BE2C (cell line): ENCODE results near the gene RCAN1.

Experiments used
- DNase-seq: peaks from one replicate; pipeline ENCODE4 v3.0.0-alpha.2; 2020
- H3K27me3 ChIP-seq: fragments of 250-450 bp; sonication (Bioruptor Pico); 2 replicates; pipeline ENCODE4 v1.5.1; 2020; ENCODE audit warnings: mild to moderate bottlenecking
- H3K36me3 ChIP-seq: fragments of 250-450 bp; sonication (Bioruptor Pico); 2 replicates; pipeline ENCODE4 v1.5.1; 2020; ENCODE audit warnings: mild to moderate bottlenecking
- H3K4me1 ChIP-seq: fragments of 250-450 bp; sonication (Bioruptor Pico); 2 replicates; pipeline ENCODE4 v1.5.1; 2020
- H3K4me3 ChIP-seq: 2 replicates; pipeline ENCODE4 v1.5.1; 2011; ENCODE audit warnings: low read depth, low read length
- H3K9me3 ChIP-seq: fragments of 250-450 bp; sonication (Bioruptor Pico); 2 replicates; pipeline ENCODE4 v1.5.1; 2020
- TF ChIP-seq, protein P1 (sequence below): IDR thresholded peaks from 2 replicates; pipeline ENCODE4 v1.5.1; 2012; ENCODE audit warnings: mild to moderate bottlenecking, low read depth, low read length

RCAN1 gene

DNA sequence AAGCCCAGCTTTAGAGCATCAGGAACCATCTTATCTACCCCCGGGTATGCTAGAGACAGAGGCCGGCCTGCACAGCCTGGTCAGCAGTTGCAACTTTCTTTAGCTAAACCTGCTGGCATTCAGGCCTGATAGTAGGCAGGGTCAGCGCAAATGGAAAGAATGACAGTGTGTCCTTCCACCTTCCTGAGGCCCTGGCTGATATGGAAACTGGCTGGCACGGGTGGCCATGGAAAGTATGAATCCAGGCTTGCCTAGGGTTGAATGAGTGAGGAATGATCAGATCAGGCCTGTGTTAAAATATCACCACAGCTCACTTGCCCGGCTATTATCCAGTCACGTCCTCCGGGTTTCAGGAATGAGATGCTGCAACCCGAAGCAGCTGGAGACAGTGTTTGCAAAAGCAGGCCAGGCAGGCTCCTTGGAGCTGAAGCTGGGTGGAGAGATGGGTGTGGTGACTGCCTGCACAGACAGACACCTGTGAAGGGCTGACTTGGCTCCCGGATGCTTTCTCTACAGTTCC is 34.7 kb downstream of the RCAN1 start:
- Histone ChIP-seq H3K36me3 (no peaks in the 10 kb centered on the region), H3K27me3 (no peaks in the 10 kb centered on the region), H3K9me3 (no peaks in the 10 kb centered on the region), H3K4me3 (no peak overlapping the region), H3K4me1 (no peaks in the 10 kb centered on the region)
- no peak for DNase-seq
- TF ChIP-seq, protein P1, sequence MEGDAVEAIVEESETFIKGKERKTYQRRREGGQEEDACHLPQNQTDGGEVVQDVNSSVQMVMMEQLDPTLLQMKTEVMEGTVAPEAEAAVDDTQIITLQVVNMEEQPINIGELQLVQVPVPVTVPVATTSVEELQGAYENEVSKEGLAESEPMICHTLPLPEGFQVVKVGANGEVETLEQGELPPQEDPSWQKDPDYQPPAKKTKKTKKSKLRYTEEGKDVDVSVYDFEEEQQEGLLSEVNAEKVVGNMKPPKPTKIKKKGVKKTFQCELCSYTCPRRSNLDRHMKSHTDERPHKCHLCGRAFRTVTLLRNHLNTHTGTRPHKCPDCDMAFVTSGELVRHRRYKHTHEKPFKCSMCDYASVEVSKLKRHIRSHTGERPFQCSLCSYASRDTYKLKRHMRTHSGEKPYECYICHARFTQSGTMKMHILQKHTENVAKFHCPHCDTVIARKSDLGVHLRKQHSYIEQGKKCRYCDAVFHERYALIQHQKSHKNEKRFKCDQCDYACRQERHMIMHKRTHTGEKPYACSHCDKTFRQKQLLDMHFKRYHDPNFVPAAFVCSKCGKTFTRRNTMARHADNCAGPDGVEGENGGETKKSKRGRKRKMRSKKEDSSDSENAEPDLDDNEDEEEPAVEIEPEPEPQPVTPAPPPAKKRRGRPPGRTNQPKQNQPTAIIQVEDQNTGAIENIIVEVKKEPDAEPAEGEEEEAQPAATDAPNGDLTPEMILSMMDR = no peak

DNA sequence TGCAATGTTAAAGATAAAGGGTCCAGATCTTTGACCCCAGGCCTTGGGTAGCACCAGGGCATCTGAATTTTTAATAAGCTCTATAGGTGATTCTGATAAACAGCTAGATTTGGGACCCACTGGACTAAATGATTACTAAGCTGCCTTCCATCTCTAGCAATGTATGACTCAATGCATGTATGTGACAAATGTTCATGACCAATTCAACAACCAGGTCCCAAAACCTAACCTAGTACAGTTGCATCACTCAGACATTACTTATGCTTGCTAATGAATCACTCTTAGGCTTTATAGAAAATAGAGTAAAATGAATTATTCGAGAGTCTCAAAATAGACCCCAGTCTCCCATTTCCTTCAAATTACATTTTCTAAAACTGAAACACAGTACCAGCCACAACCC is 35.5 kb downstream of the RCAN1 start:
- TF ChIP-seq, protein P1 = no peak
- H3K4me1 ChIP-seq = no peaks in the 10 kb centered on the region
- H3K36me3 ChIP-seq = no peaks in the 10 kb centered on the region
- H3K9me3 ChIP-seq = no peaks in the 10 kb centered on the region
- DNase-seq = no peak
- H3K4me3 ChIP-seq = no peak overlapping the region
- H3K27me3 ChIP-seq = no peaks in the 10 kb centered on the region

DNA sequence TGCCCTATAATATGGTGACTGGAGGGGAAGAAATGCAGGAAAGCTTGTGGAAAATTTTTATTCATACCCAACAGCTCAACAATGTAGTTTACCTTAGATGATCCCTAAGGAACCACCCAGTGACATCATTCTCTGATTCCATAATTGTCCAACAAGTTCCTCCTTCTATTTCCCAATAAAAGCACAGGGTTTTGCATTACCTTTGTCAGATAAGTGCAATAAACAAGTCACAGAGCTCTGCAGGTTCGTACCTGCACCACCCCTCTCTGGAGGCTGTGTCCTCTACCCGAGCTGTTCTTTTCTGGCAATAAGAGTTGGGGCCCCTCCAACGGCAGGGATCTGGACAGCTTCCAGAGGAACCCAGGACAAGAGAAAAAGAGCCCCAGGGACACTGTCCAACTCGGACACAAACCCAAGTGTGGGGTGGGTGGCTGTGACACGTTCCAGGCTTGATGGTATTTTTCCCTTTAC is 38.8 kb downstream of the RCAN1 start:
- Histone ChIP-seq H3K9me3 (no peaks in the 10 kb centered on the region), H3K36me3 (no peaks in the 10 kb centered on the region), H3K27me3 (no peaks in the 10 kb centered on the region), H3K4me1 (no peaks in the 10 kb centered on the region), H3K4me3 (no peak overlapping the region)
- DNase-seq = no peak
- TF ChIP-seq, protein P1 = no peak

DNA sequence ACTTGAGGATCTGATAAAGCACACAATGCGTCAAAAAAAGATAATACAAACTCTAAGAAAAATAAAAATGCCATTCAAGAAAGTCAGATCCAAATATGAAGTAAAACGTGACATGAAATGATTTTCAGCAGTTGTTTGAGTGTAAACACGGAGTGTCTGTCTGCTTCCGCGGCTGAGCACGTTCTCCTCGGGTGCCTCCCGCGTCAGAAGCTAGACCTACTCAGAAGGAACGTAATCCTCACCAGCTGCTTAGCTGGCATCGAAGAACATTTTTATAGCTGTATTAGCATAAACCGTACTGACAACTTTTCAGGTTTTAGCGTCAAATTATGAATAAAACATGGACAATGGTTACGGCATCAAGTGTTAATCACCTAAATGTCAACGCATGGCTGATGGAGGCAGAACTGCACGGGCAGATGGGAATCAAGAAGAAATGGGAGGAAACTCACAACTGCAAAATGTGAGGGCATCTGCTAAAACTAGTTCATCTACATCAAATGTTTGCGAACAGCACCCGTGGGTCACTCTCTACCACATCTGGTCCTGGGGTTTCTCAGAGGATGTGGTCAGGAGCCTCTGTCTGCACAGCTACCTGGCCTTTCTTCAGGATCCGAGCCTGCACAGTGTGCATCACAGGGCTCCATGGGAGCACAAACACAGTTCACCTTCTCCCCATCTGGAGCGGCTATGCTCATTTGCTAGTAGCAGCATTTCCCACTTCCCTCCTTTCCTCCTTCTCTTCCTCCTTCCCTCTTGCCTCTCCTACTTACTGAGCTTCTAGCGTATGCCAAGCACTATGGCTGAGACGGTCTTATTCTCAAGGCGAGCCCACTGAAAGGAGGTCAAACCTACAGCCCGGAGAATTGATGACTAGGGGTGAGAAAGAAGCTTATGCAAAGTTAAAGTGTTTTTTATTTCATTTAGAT is 40.0 kb downstream of the RCAN1 start:
- H3K4me3 ChIP-seq = no peak overlapping the region
- H3K27me3 ChIP-seq = no peaks in the 10 kb centered on the region
- DNase-seq = no peak
- TF ChIP-seq, protein P1 = no peak
- no peaks in the 10 kb centered on the region for H3K9me3 ChIP-seq
- H3K36me3 ChIP-seq = no peaks in the 10 kb centered on the region
- H3K4me1 ChIP-seq = no peaks in the 10 kb centered on the region

DNA sequence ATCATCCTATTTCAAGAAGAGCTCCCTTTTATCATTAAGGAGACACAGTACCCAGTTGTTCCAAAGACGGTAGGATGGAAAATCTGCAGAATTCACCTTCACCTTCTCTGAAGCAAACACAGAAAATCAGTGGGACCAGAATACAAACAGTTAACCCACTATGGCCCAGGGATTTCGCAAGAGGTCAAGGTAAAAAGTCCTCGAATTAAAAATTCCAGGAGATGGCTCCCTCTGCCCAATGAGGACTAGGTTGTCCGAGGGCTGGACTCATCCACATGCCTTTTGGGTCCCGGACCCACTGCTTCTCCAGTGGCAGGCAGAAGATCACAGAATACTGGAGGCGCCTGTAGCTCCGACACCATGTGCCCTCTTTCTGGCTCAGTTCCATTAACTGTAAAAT is 42.9 kb downstream of the RCAN1 start:
- Histone ChIP-seq H3K36me3 (no peaks in the 10 kb centered on the region), H3K4me3 (no peak overlapping the region), H3K9me3 (no peaks in the 10 kb centered on the region), H3K27me3 (no peaks in the 10 kb centered on the region), H3K4me1 (no peaks in the 10 kb centered on the region)
- TF ChIP-seq, protein P1 = no peak
- no peak for DNase-seq

DNA sequence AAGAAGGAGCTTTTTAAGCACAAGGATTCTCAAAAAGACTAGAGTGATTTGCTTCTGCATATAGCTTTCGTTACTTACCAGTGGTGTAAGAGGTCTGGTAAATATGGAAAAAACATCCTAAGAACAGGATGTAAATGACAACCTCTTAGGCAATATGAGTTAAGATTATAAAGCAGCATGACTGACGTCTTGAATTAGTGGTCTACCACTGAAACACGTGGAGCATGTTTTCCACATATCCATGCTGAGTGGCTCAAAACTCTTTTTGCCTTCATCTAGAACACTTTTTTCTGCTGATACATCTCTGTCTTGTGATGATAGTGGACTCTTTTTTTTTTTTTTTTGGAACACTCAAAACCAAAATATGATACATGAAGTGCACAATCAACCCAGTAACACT is 44.6 kb downstream of the RCAN1 start:
- Histone ChIP-seq H3K4me1 (no peaks in the 10 kb centered on the region), H3K36me3 (no peaks in the 10 kb centered on the region), H3K4me3 (no peak overlapping the region), H3K9me3 (no peaks in the 10 kb centered on the region), H3K27me3 (no peaks in the 10 kb centered on the region)
- TF ChIP-seq, protein P1 = no peak
- DNase-seq = no peak
